SH-SY5Y (cell line): ENCODE results near the gene GAD2.

Experiments used
- GATA2 ChIP-seq: IDR thresholded peaks from 2 replicates; pipeline ENCODE4 v1.6.1; 2011; ENCODE audit warnings: mild to moderate bottlenecking, low read depth, low read length
- GATA3 ChIP-seq: IDR thresholded peaks from 2 replicates; pipeline ENCODE4 v1.6.1; 2011; ENCODE audit warnings: low read depth, mild to moderate bottlenecking, low read length, moderate library complexity

- no peak for TF ChIP-seq GATA3
- no peak for TF ChIP-seq GATA2
Measured at GRCh38 chr10:26311383-26311940, 94.9 kb downstream of the GAD2 start.
